ENCODE results near the gene HMGB4.

The HMGB4 gene, protein sequence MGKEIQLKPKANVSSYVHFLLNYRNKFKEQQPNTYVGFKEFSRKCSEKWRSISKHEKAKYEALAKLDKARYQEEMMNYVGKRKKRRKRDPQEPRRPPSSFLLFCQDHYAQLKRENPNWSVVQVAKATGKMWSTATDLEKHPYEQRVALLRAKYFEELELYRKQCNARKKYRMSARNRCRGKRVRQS

DNA sequence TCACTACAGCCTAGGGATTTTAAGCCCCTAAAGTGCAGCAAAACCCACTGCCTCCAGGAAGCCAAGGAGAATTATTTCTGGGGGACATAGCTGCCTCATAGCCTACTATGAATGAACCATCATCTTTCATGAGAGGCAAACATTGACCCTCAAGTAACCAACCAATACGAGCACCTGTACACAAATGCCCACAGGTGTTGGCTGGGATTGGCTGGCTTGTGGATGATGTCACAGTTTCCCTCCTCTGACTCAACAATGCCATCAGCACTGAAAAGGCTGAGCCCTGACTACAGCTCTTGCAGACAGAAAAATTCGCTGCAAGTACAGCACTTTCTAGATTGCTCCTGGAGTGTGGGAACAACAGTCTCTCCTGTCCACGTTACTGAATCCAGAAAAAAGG lies at the start of gene HMGB4:
TSS of gene HMGB4 (plus strand) at position 301 of the 400 bp plus-strand sequence. CDS start 113 bp downstream, outside the sequence.
- no peak for DNase-seq (ENCODE audit: low read depth in 2 of 2)

DNA sequence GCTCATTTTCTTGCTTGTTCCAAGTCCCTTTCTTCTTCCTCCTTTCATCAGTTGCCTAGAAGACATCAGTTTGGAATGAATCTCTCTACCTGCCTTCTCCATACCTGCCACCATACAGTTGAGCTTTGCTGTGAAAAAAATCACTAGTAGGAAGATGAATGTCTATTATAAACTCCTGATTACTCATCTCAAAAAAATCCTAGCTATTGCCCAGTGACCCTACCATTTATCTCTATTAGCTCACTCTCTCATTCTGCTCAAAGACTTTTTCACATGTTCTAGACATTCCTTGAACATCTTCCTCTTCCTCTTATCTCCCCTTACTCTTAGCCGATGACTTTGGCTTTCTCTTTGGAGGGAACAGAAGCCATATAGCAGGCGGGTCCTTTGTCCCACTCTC lies 49.7 kb upstream of the HMGB4 start:
- DNase-seq (ENCODE audit: low read depth in 2 of 2), result no peak

DNA sequence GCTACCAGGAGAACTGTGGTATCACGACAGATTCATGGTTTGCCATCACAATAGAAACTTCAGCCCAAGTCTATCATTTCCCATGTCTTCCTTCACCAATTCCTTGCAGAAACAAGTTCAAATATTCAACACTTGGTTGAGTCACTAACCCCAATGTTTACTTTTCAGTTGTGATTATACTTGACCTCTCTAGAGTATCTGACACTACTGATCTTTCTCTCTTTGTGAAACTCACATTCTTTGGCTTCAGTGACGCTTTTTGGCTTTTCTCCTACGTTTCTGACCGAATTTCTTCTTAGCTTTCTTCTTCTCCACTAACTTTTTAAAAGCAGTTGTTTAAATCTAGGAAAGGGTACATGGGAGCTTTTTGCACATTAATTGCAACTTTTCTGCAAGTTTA lies 48.8 kb upstream of the HMGB4 start:
- DNase-seq (ENCODE audit: low read depth in 2 of 2), result no peak

DNA sequence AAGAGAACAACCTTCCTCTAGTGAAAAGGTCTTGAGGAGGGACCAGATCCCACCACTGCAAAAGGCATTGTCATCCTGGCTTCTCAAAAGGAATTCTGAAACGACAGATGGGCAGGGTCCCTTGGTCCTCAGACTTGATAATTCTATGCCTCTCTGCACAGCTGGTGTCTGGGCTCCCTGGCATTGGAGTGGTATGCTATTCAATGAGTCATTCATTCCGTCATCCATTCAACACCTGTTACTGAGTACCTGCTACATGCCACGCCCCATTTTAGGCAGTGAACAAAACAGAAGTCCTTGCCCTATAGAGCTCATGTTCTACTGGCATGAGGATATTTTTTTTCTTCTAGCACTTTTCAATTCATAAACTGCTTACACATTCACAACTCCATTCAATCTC lies 45.8 kb upstream of the HMGB4 start:
- no peak for DNase-seq (ENCODE audit: low read depth in 2 of 2)

DNA sequence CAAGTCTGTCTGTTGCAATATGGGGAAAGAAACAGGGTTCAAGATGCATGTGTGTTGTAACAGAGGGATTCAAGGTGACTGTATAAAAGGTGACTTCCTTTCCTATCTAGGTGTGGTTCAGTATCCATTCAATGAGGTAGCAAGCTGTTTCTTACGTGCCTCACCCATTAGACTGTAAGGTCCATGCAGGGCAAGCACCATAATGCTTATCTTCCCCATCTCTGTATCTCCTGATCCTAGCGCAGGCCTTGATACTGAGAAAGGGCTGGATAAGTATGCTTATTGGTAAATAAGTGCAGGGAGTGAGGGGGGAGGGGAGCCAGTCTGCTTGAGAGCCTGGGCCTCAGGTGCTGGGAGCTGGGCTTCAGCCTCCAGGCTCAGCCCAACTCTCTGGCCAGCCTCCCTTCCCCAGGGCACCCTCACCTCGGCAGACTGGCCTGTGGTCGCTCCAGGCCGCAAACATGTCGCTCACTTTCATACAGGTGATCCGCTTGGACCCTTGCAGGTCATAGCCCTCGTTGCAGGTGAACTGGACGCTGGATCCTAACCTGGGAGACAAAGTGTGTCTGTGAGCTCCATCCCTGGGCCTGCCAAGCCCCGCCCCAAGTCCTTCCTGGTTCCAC lies 44.5 kb upstream of the HMGB4 start:
- no peak for DNase-seq (ENCODE audit: low read depth in 2 of 2)

DNA sequence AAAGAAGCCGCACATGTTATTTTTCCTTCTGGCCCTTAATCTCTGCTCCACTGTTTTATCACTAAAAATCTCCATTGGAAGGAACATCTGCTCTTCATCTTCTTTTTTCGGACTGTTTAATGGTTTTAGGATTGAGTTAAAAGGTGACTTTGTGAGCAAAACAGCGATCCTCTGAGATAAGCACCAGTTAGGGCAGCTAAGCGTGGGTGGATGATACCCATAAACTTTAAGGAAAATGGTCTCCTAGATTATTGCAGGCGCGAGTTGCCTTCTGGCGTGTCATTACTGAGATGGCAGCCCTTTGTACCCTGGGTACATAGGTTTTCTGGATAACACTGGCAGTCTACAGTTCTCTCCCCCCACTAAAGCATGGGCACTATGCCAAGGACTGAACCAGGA lies 44.0 kb upstream of the HMGB4 start:
- DNase-seq (ENCODE audit: low read depth in 2 of 2), result no peak

DNA sequence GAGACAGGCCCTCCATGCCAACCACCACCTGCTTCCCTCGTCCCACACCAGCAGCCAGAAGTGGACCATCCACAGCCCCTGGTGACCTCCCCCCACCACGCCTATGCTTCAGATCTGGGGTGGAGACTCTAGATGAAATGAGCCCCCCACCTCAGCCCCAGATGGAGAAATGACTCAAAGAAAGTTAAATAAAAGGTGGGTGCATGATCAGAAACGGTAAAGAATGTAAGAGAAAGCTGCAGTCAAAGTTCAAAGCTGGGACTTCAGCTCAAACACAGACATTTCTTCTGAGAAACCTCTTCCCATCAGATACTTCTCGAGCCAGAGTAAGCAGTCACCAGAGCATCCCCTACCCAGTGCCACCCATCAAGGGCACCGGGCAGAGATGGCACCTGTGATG lies 43.1 kb upstream of the HMGB4 start:
- DNase-seq (ENCODE audit: low read depth in 2 of 2), result no peak

DNA sequence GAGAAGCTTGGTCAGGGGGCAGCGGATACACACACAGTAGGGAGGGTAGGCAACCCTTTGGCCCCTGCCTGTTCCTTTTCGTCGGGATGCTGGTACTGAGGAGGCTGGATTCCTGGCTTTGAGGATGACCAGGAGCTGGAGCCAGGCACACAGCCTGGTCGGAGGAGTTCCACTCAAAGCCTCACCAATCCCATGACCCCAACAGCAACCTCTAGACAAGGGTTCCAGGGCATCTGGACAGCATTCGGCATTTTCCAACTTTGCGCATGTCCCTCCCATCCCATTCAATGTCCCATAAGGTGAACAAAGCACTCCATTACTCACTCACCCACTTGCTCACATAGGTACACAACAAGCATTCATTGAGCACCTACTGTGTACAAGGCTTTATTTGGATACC lies 42.6 kb upstream of the HMGB4 start:
- DNase-seq (ENCODE audit: low read depth in 2 of 2), result no peak

DNA sequence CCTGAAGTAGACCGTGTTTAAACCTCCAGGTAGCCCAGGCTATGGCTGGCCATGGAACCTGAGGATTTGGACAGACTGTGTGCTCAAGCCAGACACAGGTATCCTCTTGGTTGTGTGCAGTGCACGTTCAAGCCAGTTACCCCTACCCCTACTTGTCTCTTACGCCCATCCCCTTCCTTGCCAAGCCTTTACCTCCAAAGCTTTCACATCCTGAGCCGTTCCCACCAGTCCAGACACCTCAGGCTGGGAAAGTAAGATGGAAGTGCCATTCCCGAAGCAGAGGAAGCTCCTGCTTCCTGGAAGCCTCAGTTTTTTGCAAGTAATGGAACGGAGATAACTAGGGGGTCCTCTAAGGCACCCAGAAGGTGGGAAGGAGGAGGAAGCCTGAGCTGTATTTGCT lies 41.5 kb upstream of the HMGB4 start:
- no peak for DNase-seq (ENCODE audit: low read depth in 2 of 2)

DNA sequence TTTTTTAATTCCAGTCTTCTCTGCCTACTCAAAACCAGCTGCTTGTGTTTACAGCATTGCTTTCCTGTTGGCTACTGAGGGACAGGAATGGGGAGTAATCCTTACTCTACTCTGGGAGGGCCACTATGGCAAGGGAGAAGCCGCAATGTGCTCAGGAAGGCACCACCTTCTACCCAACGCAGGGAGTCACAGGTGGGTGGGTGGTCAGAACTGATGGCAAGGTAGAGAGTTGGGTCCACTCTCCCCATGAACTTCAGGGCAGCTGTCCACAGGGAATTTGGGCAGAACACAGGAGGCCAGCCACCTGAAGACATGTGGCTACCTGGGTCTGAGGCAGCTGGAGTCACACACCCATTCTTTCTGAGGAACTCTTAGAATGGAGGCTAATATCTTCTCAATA lies 40.5 kb upstream of the HMGB4 start:
- DNase-seq (ENCODE audit: low read depth in 2 of 2), result no peak

DNA sequence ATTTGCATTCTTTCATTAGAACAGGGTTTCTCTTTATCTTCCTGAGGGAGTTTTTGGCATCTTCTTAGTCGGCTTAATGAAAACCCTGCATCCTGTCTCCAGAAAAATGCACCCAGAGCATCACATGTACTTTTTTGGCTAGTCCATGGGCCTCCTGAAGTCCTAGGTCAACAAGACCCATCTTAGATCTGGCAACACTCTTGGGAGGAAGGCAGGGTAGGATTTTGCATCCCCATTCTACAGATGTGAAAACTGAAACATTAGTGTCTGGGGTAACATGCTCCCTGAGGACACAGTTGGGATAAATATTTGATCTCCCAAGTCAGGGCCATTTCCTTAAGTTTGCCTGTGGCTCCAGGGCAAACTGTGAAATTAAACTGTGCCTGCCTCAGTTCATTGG lies 40.0 kb upstream of the HMGB4 start:
- no peak for DNase-seq (ENCODE audit: low read depth in 2 of 2)

DNA sequence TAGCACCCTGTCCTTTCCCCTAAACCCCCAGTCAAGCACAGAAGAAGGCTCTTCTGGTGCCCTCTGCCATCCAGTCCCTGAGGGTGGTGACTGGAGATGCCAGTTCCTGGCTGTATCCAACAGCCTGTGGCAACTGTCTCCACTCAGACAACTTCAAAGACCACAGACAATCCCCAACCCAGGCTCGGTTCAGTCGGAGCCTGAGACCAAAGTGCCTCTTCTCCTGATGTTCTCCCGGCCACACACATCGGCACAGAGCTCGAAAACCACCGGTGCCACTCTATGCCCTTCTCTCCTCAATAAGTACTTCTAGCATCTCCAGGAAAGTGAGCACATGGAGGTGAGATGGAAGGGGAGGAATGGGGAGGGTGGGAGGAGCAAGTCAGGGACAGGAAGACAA lies 39.6 kb upstream of the HMGB4 start:
- no peak for DNase-seq (ENCODE audit: low read depth in 2 of 2)

DNA sequence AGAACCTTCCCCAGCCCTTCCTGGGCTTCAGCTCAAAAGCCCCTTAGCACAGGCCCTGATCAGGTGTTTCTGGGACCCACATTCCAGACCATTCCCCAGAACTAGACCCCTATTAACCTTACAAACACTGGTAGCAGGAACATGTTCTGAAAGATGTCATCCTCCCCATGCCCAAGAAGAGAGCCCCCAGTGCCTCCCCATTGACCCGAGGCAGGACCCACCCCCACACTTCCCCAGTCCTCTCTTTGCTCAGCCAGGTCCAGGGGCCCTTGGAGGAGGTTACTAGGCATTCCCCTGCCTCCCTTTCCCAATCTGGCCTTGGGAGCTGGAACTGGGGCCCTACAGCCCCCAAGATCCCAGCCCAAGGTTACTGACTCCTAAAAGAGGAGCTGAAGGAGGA lies 38.9 kb upstream of the HMGB4 start:
- DNase-seq (ENCODE audit: low read depth in 2 of 2), result no peak

DNA sequence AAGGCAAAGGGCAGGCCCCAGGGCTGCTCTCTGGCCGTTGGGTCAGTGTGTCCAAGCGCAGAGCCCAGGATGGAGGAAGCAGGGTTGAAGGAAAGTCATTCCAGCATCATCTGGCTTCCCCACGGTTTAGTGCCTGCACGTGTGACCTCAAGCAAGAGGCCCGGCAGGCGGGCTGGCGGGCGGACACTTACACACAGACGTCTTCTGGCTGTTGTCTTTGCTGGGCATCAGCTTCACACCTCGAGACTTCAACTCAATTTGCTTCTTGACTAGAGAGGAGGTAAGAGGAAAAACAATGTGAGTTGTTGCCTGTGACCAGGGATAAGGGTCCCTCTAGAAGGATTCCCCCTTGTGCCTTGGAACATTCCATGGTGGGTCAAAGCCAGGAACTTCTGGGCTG lies 38.4 kb upstream of the HMGB4 start:
- DNase-seq (ENCODE audit: low read depth in 2 of 2), result no peak

DNA sequence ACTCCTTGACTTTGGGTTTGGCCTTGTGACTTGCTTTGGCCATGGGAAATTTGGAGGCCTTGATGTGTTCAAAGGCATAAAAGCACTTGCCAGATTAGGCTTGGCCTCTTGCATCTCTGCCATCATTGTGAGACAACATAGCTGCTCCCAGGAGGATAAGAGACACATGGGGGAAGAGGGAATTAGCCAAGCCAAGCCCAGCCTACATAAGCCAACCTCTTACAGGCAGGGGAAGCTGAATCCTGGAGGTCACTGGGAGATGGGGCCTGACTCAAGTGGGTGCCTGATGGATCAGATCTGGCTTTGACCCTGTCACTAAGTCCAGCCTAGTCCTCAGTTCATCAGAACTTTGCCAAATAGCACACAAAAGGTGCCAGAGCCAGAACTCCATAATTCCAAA lies 37.6 kb upstream of the HMGB4 start:
- DNase-seq (ENCODE audit: low read depth in 2 of 2), result no peak

DNA sequence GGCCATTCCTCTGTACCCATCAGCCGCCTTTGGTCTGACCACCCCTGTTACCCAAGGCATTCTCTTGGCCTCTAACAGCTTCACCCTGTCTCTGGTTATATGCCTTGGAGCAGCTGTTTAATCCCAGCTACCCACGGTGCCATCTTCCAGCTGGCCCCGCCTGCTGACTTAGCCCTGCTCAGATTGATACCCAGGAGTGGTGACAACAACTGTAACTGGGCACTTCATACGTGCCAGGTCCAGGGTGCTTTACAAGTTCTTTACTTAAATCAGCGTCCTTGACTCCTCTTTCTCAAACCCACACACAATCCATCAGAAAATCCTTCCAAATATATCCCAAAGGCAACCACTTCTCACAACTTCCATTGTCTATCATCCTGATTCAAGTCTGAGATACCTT lies 37.2 kb upstream of the HMGB4 start:
- no peak for DNase-seq (ENCODE audit: low read depth in 2 of 2)

DNA sequence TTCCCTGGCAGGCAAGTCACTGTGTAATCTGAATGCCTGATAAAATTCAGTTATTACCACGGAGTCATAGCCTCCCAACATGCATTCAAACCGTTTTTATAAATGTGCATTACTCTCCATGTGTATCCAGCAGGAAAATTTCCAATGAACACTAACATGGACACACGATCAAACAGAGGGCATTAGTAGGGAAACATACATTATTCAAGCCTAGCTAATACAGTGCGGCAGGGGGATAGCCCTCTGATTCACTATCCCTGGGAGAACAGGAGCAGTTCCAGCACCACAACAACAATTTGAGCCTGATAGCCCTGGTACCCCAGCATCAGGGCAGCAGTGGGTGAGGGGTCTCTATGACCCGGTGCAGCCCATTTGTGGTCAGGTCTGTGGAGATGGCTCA lies 35.8 kb upstream of the HMGB4 start:
- no peak for DNase-seq (ENCODE audit: low read depth in 2 of 2)

DNA sequence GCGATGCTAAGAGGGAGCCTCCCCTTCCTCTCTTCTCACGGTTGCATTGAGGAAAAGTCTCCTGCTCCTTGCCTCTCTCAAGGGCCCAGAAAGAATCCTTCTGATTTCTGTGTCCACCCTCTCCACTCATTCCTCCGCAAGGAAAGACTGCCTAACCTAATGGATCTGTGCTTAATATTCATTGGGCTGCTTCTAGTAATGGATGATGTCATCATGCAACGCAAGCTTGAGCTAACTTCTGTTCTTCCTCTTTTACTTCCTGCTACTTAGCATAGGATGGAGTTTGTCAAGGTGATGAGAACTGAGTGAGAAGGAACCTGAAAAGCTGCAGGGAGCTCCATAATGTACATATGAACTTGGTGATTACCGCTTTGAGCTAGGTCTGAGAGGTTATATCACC lies 35.2 kb upstream of the HMGB4 start:
- DNase-seq (ENCODE audit: low read depth in 2 of 2), result no peak

DNA sequence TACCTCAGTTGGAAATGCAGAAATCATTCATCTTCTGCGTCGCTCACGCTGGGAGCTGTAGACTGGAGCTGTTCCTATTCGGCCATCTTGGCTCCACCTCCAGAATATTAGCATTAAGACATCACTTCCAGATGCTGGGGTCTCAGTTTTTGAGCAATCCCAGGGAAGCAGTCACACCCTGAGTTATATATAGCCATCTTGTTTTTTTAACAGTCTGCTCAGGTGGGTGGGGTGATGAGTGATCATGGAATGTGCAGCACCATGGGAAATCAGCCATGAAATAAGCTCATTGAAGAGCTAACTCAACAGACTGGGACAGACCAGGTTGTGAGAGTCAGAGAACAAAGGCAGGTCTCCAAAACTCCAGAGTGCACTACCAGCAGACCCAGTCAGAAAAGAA lies 27.0 kb upstream of the HMGB4 start:
- DNase-seq (ENCODE audit: low read depth in 2 of 2), result no peak

DNA sequence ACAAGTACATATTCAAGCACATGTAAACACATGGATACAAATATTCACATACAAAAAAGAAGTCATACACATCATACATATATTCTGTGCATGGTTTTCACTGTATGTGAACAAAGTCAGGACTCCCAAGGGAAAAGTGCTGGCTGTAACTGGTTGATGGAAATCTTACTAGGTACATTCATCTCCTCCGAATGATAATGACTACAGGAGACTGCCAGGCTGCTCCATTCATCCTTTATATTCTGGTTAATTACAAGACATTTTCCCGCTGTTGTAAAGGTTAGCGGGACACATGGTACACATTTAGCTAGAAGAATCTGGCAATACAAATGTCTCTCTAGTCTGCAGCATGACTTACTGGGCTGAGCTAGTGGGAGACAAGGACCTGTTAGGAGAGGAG lies 26.2 kb upstream of the HMGB4 start:
- no peak for DNase-seq (ENCODE audit: low read depth in 2 of 2)

DNA sequence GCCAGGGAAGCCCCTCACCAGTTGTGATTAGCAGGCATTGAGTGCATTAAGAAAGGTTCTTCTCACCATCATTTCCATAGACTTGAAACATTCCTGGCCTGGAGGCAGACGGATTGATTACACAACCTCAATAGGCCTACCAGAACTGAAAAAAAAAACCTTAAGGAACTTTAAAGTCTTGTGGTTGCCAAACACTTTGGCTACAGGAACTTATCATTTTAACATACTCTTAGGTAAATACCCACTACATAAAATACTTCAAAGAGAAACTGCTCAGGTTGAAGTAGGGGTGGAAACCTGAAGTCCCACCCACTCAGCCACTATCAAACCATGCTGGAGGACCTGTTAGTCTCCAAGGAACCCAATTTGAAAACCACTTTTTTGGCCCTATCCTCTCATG lies 22.4 kb upstream of the HMGB4 start:
- no peak for DNase-seq (ENCODE audit: low read depth in 2 of 2)

DNA sequence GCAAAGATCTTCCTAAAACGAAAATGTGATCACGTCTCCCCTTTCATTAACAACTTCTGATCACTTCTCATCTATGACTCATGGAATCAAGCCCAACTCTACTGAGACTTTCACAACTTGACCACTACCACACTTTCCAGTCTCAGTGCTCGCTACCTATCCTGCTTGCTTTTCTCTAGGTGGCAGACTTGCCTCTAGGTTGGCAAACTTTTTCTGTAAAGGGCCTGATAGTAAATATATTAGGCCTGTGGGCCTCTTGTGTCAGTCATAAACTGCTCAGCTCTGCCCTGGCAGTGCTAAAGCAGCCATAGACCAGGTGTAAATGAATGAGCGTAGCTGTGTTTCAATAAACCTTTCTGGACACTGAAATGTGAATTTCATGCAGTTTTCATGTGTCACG lies 21.5 kb upstream of the HMGB4 start:
- no peak for DNase-seq (ENCODE audit: low read depth in 2 of 2)

DNA sequence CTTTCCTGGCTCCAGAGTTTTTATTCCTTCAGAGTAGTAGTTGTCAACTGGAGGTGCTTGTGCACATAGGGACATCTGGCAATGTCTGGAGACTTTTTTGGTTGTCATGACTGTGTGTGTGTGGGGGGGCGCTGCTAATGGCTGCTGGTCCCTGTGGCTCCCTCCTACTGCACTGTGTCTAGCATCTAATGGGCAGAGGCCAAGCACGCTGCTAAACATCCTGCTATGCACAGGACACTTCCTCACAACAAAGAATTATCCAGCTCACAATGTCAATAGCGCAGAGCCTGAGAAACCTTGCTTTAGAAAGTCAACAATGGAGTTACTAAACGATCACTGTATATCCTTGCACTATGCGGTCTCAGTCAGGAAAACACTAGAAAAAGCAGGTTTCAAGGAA lies 19.7 kb upstream of the HMGB4 start:
- DNase-seq (ENCODE audit: low read depth in 2 of 2), result no peak

DNA sequence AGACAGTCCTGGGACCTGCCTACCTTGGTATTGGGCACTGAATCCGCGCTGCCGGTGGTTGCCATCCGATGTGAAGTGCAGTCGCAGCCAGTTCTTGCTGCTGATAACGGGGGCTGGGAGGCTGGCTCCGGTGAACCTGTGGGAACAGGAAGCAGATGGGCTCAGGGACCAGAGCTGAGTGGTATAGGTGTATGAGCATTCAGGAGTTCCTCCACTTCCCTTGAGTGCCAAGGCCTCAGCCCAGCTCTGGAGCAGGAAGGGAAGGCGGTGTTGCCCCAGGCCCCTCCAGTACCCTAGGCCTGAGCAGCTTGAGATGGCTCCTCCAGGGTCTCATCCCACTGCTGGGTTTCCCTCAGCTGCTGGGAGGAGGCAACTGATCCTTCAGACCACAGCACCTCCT lies 17.0 kb upstream of the HMGB4 start:
- DNase-seq (ENCODE audit: low read depth in 2 of 2), result no peak
